Measurements from ENCODE around the gene CDKAL1. TPM values are rescaled to one million over a fixed set of nuclear protein-coding genes. Genes with fewer than 3 reads are reported as not detected.

CDKAL1 gene
- total and polyA plus RNA-seq, 2 of the 8 experiments (the other 6 are each of a cell fraction or from before 2014, with no cell fraction given) = 8.4 to 24.6 TPM

GRCh38 chr6:20684474-20684873, 150.2 kb downstream of the CDKAL1 start:
- 92% methylated on average over 3 of the region's 3 CpGs; no CpG with 5 or more reads in 1 of the 2 experiments for WGBS, 2 experiments (ENCODE audit: extremely low coverage in 1 of 2, insufficient coverage in 1 of 2, insufficient read length in 1 of 2, insufficient replicate concordance in 2 of 2, low coverage in 1 of 2, low lambda C conversion rate in 2 of 2, missing lambda C conversion rate in 1 of 2)
- TF ChIP-seq HDAC6 (IDR thresholded peaks at IDR 0.05; ENCODE audit: low read depth, low read length) = no peak
- no peak for TF ChIP-seq SP4 (IDR thresholded peaks at IDR 0.05; ENCODE audit: low read length)
- no peak for TF ChIP-seq ATF3 (IDR thresholded peaks at IDR 0.05; ENCODE audit: insufficient read depth, low read depth, low read length)
- no peak for TF ChIP-seq RNF2 (IDR thresholded peaks at IDR 0.05; ENCODE audit: borderline replicate concordance, low read depth, low read length, missing control alignments, poor library complexity, severe bottlenecking)
- TF ChIP-seq GTF2F1 (IDR thresholded peaks at IDR 0.05; ENCODE audit: borderline replicate concordance, low read depth, low read length) = no peak
- no peak for TF ChIP-seq CBX8 (IDR thresholded peaks at IDR 0.05; ENCODE audit: borderline replicate concordance, low read depth, low read length)
- no peak for TF ChIP-seq CTCF (IDR thresholded peaks at IDR 0.05; ENCODE audit: control extremely low read depth in 1 of 3, insufficient read depth in 1 of 3, low read depth in 1 of 3, low read length in 3 of 3)
- no peak for TF ChIP-seq CEBPB (IDR thresholded peaks at IDR 0.05; ENCODE audit: low read depth, low read length)
- TF ChIP-seq HDAC2 (IDR thresholded peaks at IDR 0.05; ENCODE audit: borderline replicate concordance in 1 of 2, low read depth in 2 of 2, low read length in 2 of 2) = no peak
- no peak for TF ChIP-seq POLR2AphosphoS5 (IDR thresholded peaks at IDR 0.05; ENCODE audit: low read depth, low read length)
- TF ChIP-seq JUN (IDR thresholded peaks at IDR 0.05; ENCODE audit: low read depth, low read length) = no peak

More at GRCh38 chr6:20684474-20684873, 150.2 kb downstream of the CDKAL1 start:
- ChIA-PET POLR2A (ENCODE audit: partially characterized antibody) (no interaction called here), CTCF (ENCODE audit: partially characterized antibody) (no interaction called here)
- Histone ChIP-seq H2BK12ac (ENCODE audit: low read depth, low read length) (no peak overlapping the region), H2BK15ac (ENCODE audit: low read length) (no peak overlapping the region), H3K4ac (replicated peaks; ENCODE audit: insufficient read length, low read depth, low read length) (no peak overlapping the region), H3K14ac (ENCODE audit: insufficient read length) (no peak overlapping the region), H3K23ac (ENCODE audit: insufficient read length) (no peak overlapping the region), H3K79me2 (ENCODE audit: control insufficient read depth in 1 of 2, insufficient read depth in 2 of 2, low read length in 2 of 2) (peaks cover 0 to 15% of the 10 kb centered on the region in 2 experiments; a peak in 2 of 4 replicates), H3K36me3 (ENCODE audit: control insufficient read depth in 2 of 4, insufficient read depth in 4 of 4, low read length in 3 of 4) (no peaks in the 10 kb centered on the region), H3K27me3 (replicated peaks in 1 of 4; ENCODE audit: control insufficient read depth in 3 of 4, extremely low read depth in 1 of 4, insufficient read depth in 3 of 4, low read length in 3 of 4) (no peaks in the 10 kb centered on the region), H3K4me1 (replicated peaks in 1 of 4; ENCODE audit: control insufficient read depth in 3 of 4, insufficient read depth in 4 of 4, low read length in 3 of 4) (peaks cover 0 to 11% (median 3%) of the 10 kb centered on the region in 4 experiments; a peak in 3 of 7 replicates), H3K23me2 (ENCODE audit: low read depth, low read length) (no peaks in the 10 kb centered on the region), H3K56ac (replicated peaks; ENCODE audit: insufficient read length, low read depth, low read length) (no peak overlapping the region), H3K18ac (ENCODE audit: extremely low read depth, low read length) (no peak overlapping the region), H3K9ac (replicated peaks in 1 of 4; ENCODE audit: extremely low read depth in 1 of 4, low read depth in 3 of 4, low read length in 3 of 4) (no peak overlapping the region), H2AFZ (ENCODE audit: low read length) (no peak overlapping the region), H3K4me3 (ENCODE audit: extremely low read depth in 1 of 4, insufficient read depth in 2 of 4, low read depth in 3 of 4, low read length in 4 of 4) (no peak overlapping the region), H2BK20ac (ENCODE audit: low read length) (no peak overlapping the region), H4K8ac (ENCODE audit: extremely low read depth, insufficient read depth, low read length) (no peak overlapping the region), H3K27ac (ENCODE audit: low read depth, low read length) (no peak overlapping the region), H2BK120ac (replicated peaks; ENCODE audit: low read depth, low read length) (no peak overlapping the region), H4K5ac (ENCODE audit: insufficient read length, low read depth, low read length) (no peak overlapping the region), H3K4me2 (ENCODE audit: insufficient read depth in 1 of 2, low read depth in 2 of 2, low read length in 2 of 2) (no peak overlapping the region), H4K91ac (replicated peaks; ENCODE audit: insufficient read length, low read length) (no peak overlapping the region), H3K9me3 (ENCODE audit: insufficient read depth in 2 of 2, low read depth in 1 of 2, low read length in 1 of 2) (no peaks in the 10 kb centered on the region), H3K79me1 (ENCODE audit: low read depth, low read length) (peaks cover 2% of the 10 kb centered on the region; the same call in 1 of the 2 replicates), H2AK5ac (ENCODE audit: low read depth, low read length) (no peak overlapping the region), H2BK5ac (ENCODE audit: low read depth, low read length) (no peak overlapping the region), H4K20me1 (replicated peaks in 1 of 2; ENCODE audit: control insufficient read depth in 1 of 2, insufficient read depth in 2 of 2, low read length in 2 of 2) (peaks cover 0 to 2% of the 10 kb centered on the region in 2 experiments)
- DNase-seq (ENCODE audit: low read depth in 1 of 2, low spot score in 2 of 2) = no peak
- FAIRE-seq = no peak

All from H1 (cell line).